ENCODE measurements around the gene STKLD1. TPM values are rescaled to one million over a fixed set of nuclear protein-coding genes. Genes with fewer than 3 reads are reported as not detected.

The STKLD1 gene
- total RNA-seq, 1 donor from 2014 or later = 0.64 TPM

DNA sequence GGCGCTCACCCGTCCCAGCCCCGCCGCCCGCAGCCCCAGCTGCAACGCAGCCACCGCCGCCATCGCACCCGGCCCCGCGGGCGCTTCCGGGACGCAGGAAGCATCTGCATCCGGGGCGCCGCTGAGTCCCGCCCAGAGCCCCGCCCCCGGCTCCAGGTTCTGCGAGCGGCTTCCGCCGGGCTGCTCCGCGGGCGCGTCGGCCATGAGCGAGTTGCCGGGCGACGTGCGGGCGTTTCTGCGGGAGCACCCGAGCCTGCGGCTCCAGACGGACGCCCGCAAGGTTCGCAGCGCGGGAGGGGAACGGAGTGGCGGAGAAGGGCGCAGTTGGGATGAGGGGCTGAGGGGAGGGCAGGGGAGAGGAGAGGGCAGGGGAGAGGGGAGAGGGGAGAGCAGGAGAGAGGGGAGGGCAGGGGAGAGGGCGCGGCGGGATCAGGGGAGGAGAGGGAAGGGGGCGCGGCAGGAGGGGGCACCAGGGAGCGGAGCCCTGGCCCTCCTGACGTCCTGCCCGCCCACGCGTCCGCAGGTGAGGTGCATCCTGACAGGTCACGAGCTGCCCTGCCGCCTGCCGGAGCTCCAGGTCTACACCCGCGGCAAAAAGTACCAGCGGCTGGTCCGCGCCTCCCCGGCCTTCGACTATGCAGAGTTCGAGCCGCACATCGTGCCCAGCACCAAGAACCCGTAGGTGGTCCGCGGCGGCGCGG, 19.6 kb upstream of the STKLD1 start, which contains the start of the genes SURF1 and SURF2:
SURF1 (minus strand) TSS at position 97 of the 701 bp plus-strand sequence; CDS start at position 63, 34 bp downstream.
SURF2 (plus strand) TSS at position 160 of the 701 bp plus-strand sequence; CDS start at position 203, 43 bp downstream.
- H3K27ac Mint-ChIP-seq (ENCODE audit: unreplicated experiment) = peak within 1 kb of the TSS; percentile 81
- peaks cover 6% of the 10 kb centered on the region for H3K4me1 Mint-ChIP-seq (ENCODE audit: unreplicated experiment)
- peak; percentile 69 for DNase-seq (ENCODE audit: low spot score)
- peak within 1 kb of the TSS; percentile 98 for H3K4me3 Mint-ChIP-seq (ENCODE audit: unreplicated experiment)
- H3K36me3 Mint-ChIP-seq (ENCODE audit: low read depth, unreplicated experiment) = peaks cover 35% of the 10 kb centered on the region
- TF ChIP-seq, protein P1, sequence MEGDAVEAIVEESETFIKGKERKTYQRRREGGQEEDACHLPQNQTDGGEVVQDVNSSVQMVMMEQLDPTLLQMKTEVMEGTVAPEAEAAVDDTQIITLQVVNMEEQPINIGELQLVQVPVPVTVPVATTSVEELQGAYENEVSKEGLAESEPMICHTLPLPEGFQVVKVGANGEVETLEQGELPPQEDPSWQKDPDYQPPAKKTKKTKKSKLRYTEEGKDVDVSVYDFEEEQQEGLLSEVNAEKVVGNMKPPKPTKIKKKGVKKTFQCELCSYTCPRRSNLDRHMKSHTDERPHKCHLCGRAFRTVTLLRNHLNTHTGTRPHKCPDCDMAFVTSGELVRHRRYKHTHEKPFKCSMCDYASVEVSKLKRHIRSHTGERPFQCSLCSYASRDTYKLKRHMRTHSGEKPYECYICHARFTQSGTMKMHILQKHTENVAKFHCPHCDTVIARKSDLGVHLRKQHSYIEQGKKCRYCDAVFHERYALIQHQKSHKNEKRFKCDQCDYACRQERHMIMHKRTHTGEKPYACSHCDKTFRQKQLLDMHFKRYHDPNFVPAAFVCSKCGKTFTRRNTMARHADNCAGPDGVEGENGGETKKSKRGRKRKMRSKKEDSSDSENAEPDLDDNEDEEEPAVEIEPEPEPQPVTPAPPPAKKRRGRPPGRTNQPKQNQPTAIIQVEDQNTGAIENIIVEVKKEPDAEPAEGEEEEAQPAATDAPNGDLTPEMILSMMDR (IDR thresholded peaks at IDR 0.05; ENCODE audit: unreplicated experiment) = no peak
- H3K9me3 Mint-ChIP-seq (ENCODE audit: unreplicated experiment) = no peaks in the 10 kb centered on the region
- H3K27me3 Mint-ChIP-seq (ENCODE audit: unreplicated experiment) = peaks cover 5% of the 10 kb centered on the region

DNA sequence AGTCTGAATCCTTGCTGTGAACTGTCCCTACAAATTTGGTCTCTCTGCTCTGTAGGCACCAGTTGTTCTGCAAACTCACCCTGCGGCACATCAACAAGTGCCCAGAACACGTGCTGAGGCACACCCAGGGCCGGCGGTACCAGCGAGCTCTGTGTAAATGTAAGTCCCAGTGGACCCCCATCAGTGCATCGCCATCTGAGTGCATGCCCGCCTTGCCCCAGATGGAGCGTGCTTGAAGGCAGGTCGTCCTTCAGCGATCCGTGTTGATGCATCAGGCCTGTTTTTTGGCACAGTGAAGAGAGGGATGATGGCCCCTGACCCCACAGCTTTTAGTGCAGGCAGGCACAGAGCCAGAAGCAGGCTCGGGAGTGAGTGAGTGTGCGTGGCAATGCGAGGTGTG, 18.5 kb upstream of the STKLD1 start:
- H3K36me3 Mint-ChIP-seq (ENCODE audit: low read depth, unreplicated experiment) = peaks cover 35% of the 10 kb centered on the region
- H3K9me3 Mint-ChIP-seq (ENCODE audit: unreplicated experiment) = no peaks in the 10 kb centered on the region
- H3K4me3 Mint-ChIP-seq (ENCODE audit: unreplicated experiment) = peak overlapping the region; percentile 87
- H3K27ac Mint-ChIP-seq (ENCODE audit: unreplicated experiment) = no peak overlapping the region
- TF ChIP-seq, protein P1 (IDR thresholded peaks at IDR 0.05; ENCODE audit: unreplicated experiment) = no peak
- H3K27me3 Mint-ChIP-seq (ENCODE audit: unreplicated experiment) = peaks cover 5% of the 10 kb centered on the region
- peaks cover 6% of the 10 kb centered on the region for H3K4me1 Mint-ChIP-seq (ENCODE audit: unreplicated experiment)
- no peak for DNase-seq (ENCODE audit: low spot score)

DNA sequence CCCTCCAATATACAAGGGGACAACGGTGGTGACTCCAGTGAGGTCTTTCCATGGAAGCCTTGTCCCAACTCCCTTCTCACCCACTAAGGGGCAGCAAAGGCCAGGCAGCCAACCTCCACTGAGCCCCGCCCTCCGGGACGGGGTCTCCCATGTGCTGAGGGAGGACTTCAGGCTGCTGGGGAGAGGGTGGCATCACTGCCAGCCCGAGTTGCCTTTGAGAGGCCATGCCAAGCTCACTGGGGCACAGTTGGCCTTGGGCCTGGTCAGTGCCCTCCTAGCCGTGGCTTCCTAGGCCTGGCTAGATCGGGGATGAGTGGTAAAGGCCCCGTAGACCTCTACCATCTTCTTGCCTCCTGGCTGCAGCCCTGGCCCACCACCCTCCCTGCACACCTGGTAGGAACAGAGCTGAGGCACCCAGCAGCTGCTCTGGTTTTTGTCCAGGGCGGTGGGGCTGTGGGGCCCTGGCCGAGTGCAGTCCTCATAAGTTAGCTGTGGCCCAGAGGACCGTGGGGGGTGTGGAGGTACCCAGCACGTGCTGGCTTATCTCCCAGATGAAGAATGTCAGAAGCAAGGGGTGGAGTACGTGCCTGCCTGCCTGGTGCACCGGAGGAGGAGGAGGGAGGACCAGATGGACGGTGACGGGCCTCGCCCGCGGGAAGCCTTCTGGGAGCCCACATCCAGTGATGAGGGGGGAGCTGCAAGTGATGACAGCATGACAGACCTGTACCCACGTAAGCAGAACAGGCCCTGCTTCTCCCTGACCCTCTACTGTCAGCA, 16.6 kb upstream of the STKLD1 start:
- Mint-ChIP-seq H3K27me3 (ENCODE audit: unreplicated experiment) (peaks cover 5% of the 10 kb centered on the region), H3K9me3 (ENCODE audit: unreplicated experiment) (no peaks in the 10 kb centered on the region), H3K36me3 (ENCODE audit: low read depth, unreplicated experiment) (peaks cover 42% of the 10 kb centered on the region), H3K27ac (ENCODE audit: unreplicated experiment) (no peak overlapping the region), H3K4me1 (ENCODE audit: unreplicated experiment) (peaks cover 6% of the 10 kb centered on the region), H3K4me3 (ENCODE audit: unreplicated experiment) (no peak overlapping the region)
- peak; percentile 35 for DNase-seq (ENCODE audit: low spot score)
- TF ChIP-seq, protein P1 (IDR thresholded peaks at IDR 0.05; ENCODE audit: unreplicated experiment) = no peak

DNA sequence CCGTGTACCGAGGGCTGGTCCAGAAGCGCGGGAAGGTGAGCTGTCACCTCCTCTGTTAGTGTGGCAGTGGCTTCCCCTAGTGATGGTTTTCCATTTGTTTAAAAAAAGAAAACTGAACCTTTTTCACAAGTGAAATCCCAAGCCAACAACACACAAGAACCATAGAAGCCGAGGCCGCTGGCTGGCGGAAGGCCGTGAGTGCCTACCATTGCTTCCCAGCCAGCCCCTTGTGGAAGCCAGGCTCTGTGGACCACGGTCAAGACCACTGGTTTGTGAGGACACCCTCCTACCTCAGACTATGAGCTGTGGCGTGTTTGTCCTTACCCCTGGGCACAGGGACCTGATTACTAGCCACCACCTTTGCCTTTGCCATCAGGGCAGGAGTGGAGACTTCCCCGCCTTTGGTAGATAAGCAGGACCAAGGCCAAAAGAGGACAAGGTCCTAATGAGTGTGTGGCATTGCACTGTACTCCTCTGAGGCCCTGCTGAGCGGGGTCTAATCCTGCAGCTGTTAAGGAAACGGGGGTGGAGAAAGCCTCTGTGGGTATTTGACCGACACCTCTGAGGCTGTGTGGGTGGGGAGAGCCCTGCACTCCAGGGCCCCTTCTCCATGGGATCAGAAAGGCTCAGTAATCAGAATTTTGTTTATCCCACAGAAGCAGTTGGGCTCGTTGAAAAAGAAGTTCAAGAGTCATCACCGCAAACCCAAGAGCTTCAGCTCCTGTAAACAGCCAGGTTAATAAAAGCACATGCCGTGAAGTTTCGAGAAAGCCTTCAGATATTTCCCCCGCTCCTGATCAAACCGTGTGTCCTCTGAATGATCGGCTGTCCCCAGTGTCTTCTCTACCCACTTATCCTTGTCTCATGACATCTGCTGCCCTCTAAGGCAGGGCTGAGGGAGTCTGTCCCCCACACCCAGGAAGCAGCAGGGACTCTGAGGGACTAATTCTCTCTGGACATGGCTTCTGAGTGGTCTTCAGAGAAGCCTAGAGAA, 15.5 kb upstream of the STKLD1 start:
- no peak for DNase-seq (ENCODE audit: low spot score)
- H3K9me3 Mint-ChIP-seq (ENCODE audit: unreplicated experiment) = no peaks in the 10 kb centered on the region
- H3K27me3 Mint-ChIP-seq (ENCODE audit: unreplicated experiment) = peaks cover 5% of the 10 kb centered on the region
- peaks cover 6% of the 10 kb centered on the region for H3K4me1 Mint-ChIP-seq (ENCODE audit: unreplicated experiment)
- TF ChIP-seq, protein P1 (IDR thresholded peaks at IDR 0.05; ENCODE audit: unreplicated experiment) = no peak
- peaks cover 44% of the 10 kb centered on the region for H3K36me3 Mint-ChIP-seq (ENCODE audit: low read depth, unreplicated experiment)
- H3K27ac Mint-ChIP-seq (ENCODE audit: unreplicated experiment) = no peak overlapping the region
- H3K4me3 Mint-ChIP-seq (ENCODE audit: unreplicated experiment) = peak overlapping the region; percentile 19

All from endothelial cell (in vitro differentiated cells).